ENCODE results near the gene PRR12. TPM values are rescaled to one million over a fixed set of nuclear protein-coding genes. Genes with fewer than 3 reads are reported as not detected.
"Not testable (repeated sequence)": the region's sequence is repeated elsewhere in the genome, so short reads cannot be mapped to it uniquely, and the experiment has no call there.

PRR12 gene
- total RNA-seq, 4 donors from 2014 or later, result 2.6 to 63.1 (median 8.6) TPM

GRCh38 chr19:49616532-49616931 is 25.6 kb downstream of the PRR12 start:
- Histone ChIP-seq H3K4me3 (no peak overlapping the region), H3K27me3 (no peaks in the 10 kb centered on the region), H3K9me3 (no peaks in the 10 kb centered on the region), H3K27ac (no peak overlapping the region), H3K36me3 (no peaks in the 10 kb centered on the region), H3K4me1 (no peaks in the 10 kb centered on the region)
- TF ChIP-seq POLR2A (IDR thresholded peaks at IDR 0.05), result no peak
- TF ChIP-seq CTCF (IDR thresholded peaks at IDR 0.05), result no peak
- intact Hi-C loops (cut with DNase I; ENCODE audit: low total_unique reads), result no loop called here
- DNase-seq, result no peak

- DNase-seq, result no peak
- Histone ChIP-seq H3K27me3 (no peaks in the 10 kb centered on the region), H3K9me3 (no peaks in the 10 kb centered on the region), H3K4me1 (no peaks in the 10 kb centered on the region), H3K36me3 (no peaks in the 10 kb centered on the region), H3K4me3 (no peak overlapping the region), H3K27ac (no peak overlapping the region)
- intact Hi-C loops (cut with DNase I; ENCODE audit: low total_unique reads), result no loop called here
- TF ChIP-seq POLR2A (IDR thresholded peaks at IDR 0.05) (no peak), CTCF (IDR thresholded peaks at IDR 0.05) (no peak)
Measured at GRCh38 chr19:49616945-49617344, 26.0 kb downstream of the PRR12 start.

GRCh38 chr19:49617860-49618259 is 26.9 kb downstream of the PRR12 start:
- H3K27ac ChIP-seq; H3K36me3 ChIP-seq; H3K27me3 ChIP-seq; H3K9me3 ChIP-seq; intact Hi-C loops (cut with DNase I; ENCODE audit: low total_unique reads); H3K4me3 ChIP-seq; DNase-seq; H3K4me1 ChIP-seq: not testable (repeated sequence)

- intact Hi-C loops (cut with DNase I; ENCODE audit: low total_unique reads), result no loop called here
- DNase-seq, result no peak
- H3K36me3 ChIP-seq, result no peaks in the 10 kb centered on the region
- H3K27ac ChIP-seq, result no peak overlapping the region
- TF ChIP-seq POLR2A (IDR thresholded peaks at IDR 0.05) (no peak), CTCF (IDR thresholded peaks at IDR 0.05) (no peak)
- no peaks in the 10 kb centered on the region for H3K9me3 ChIP-seq
- no peak overlapping the region for H3K4me3 ChIP-seq
- no peaks in the 10 kb centered on the region for H3K27me3 ChIP-seq
- H3K4me1 ChIP-seq, result no peaks in the 10 kb centered on the region
Measured at GRCh38 chr19:49624967-49625910, 34.3 kb downstream of the PRR12 start.

GRCh38 chr19:49626226-49626625 is 35.2 kb downstream of the PRR12 start:
- no peaks in the 10 kb centered on the region for H3K9me3 ChIP-seq
- DNase-seq, result no peak
- intact Hi-C loops (cut with DNase I; ENCODE audit: low total_unique reads), result no loop called here
- no peak overlapping the region for H3K4me3 ChIP-seq
- H3K36me3 ChIP-seq, result no peaks in the 10 kb centered on the region
- H3K27ac ChIP-seq, result no peak overlapping the region
- no peaks in the 10 kb centered on the region for H3K27me3 ChIP-seq
- no peaks in the 10 kb centered on the region for H3K4me1 ChIP-seq
- no peak for TF ChIP-seq POLR2A (IDR thresholded peaks at IDR 0.05)
- TF ChIP-seq CTCF (IDR thresholded peaks at IDR 0.05), result no peak
